Measurements from ENCODE around the gene AKIP1. TPM values are rescaled to one million over a fixed set of nuclear protein-coding genes. Genes with fewer than 3 reads are reported as not detected.

The AKIP1 gene
- total RNA-seq, 1 donor from 2014 or later = 53.7 TPM

- Histone ChIP-seq H3K9ac (peak overlapping the region; percentile 60), H3K27ac (peak overlapping the region; percentile 77), H3K4me2 (peak overlapping the region; percentile 83), H3K79me2 (ENCODE audit: low read depth) (peaks cover 38% of the 10 kb centered on the region), H3F3A (ENCODE audit: low read depth) (peaks cover 25% of the 10 kb centered on the region), H3K36me3 (no peaks in the 10 kb centered on the region), H4K20me1 (ENCODE audit: low read depth) (no peaks in the 10 kb centered on the region), H3K27me3 (no peaks in the 10 kb centered on the region), H2AFZ (replicated peaks) (peak overlapping the region; percentile 81), H3K4me3 (peak overlapping the region; percentile 91), H3K4me1 (peaks cover 34% of the 10 kb centered on the region), H3K9me3 (ENCODE audit: low read depth) (no peaks in the 10 kb centered on the region)
- Mint-ChIP-seq H3K9me3 (no peaks in the 10 kb centered on the region), H3K36me3 (peaks cover 2% of the 10 kb centered on the region), H3K4me1 (peaks cover 35% of the 10 kb centered on the region), H3K27me3 (ENCODE audit: insufficient read depth, low read depth) (no peaks in the 10 kb centered on the region), H3K4me3 (peak overlapping the region; percentile 92), H3K27ac (peak overlapping the region; percentile 74)
- TF ChIP-seq EZH2phosphoT487 (IDR thresholded peaks at IDR 0.05) (no peak), CTCF (IDR thresholded peaks at IDR 0.05) (no peak), EZH2 (IDR thresholded peaks at IDR 0.05) (peak; percentile 40)
- peak; percentile 87 for DNase-seq (ENCODE audit: low spot score)
These were observed 39.7 kb upstream of the AKIP1 start for GRCh38 chr11:8871171-8871775.

GRCh38 chr11:8871962-8872361, 39.0 kb upstream of the AKIP1 start:
- no peak for DNase-seq (ENCODE audit: low spot score)
- no peaks in the 10 kb centered on the region for H3K36me3 ChIP-seq
- peaks cover 2% of the 10 kb centered on the region for H3K36me3 Mint-ChIP-seq
- no peaks in the 10 kb centered on the region for H3K27me3 Mint-ChIP-seq (ENCODE audit: insufficient read depth, low read depth)
- H3K4me3 ChIP-seq = no peak overlapping the region
- H4K20me1 ChIP-seq (ENCODE audit: low read depth) = no peaks in the 10 kb centered on the region
- H3K9me3 Mint-ChIP-seq = no peaks in the 10 kb centered on the region
- H3K4me2 ChIP-seq = peak overlapping the region; percentile 83
- H3K27ac Mint-ChIP-seq = peak overlapping the region; percentile 74
- H3K27ac ChIP-seq = no peak overlapping the region
- H3F3A ChIP-seq (ENCODE audit: low read depth) = peaks cover 25% of the 10 kb centered on the region
- H3K9ac ChIP-seq = no peak overlapping the region
- peaks cover 32% of the 10 kb centered on the region for H3K4me1 Mint-ChIP-seq
- H3K4me1 ChIP-seq = peaks cover 31% of the 10 kb centered on the region
- H3K4me3 Mint-ChIP-seq = peak overlapping the region; percentile 92
- no peaks in the 10 kb centered on the region for H3K9me3 ChIP-seq (ENCODE audit: low read depth)
- H3K79me2 ChIP-seq (ENCODE audit: low read depth) = peaks cover 31% of the 10 kb centered on the region
- no peaks in the 10 kb centered on the region for H3K27me3 ChIP-seq
- no peak overlapping the region for H2AFZ ChIP-seq (replicated peaks)
- TF ChIP-seq EZH2phosphoT487 (IDR thresholded peaks at IDR 0.05) = no peak
- no peak for TF ChIP-seq CTCF (IDR thresholded peaks at IDR 0.05)
- TF ChIP-seq EZH2 (IDR thresholded peaks at IDR 0.05) = no peak

GRCh38 chr11:8873741-8874405, 37.1 kb upstream of the AKIP1 start:
- DNase-seq (ENCODE audit: low spot score) = no peak
- no peaks in the 10 kb centered on the region for H3K27me3 Mint-ChIP-seq (ENCODE audit: insufficient read depth, low read depth)
- H3K36me3 Mint-ChIP-seq = peaks cover 1% of the 10 kb centered on the region
- TF ChIP-seq CTCF (IDR thresholded peaks at IDR 0.05) (no peak), EZH2 (IDR thresholded peaks at IDR 0.05) (no peak), EZH2phosphoT487 (IDR thresholded peaks at IDR 0.05) (no peak)
- H3K27ac ChIP-seq = no peak overlapping the region
- no peaks in the 10 kb centered on the region for H3K27me3 ChIP-seq
- no peak overlapping the region for H3K4me3 Mint-ChIP-seq
- peaks cover 18% of the 10 kb centered on the region for H3K4me1 ChIP-seq
- no peak overlapping the region for H3K27ac Mint-ChIP-seq
- no peak overlapping the region for H2AFZ ChIP-seq (replicated peaks)
- no peak overlapping the region for H3K4me2 ChIP-seq
- peaks cover 4% of the 10 kb centered on the region for H3K9me3 Mint-ChIP-seq
- no peaks in the 10 kb centered on the region for H4K20me1 ChIP-seq (ENCODE audit: low read depth)
- H3K9me3 ChIP-seq (ENCODE audit: low read depth) = no peaks in the 10 kb centered on the region
- no peaks in the 10 kb centered on the region for H3K36me3 ChIP-seq
- peaks cover 19% of the 10 kb centered on the region for H3K4me1 Mint-ChIP-seq
- peaks cover 25% of the 10 kb centered on the region for H3F3A ChIP-seq (ENCODE audit: low read depth)
- H3K9ac ChIP-seq = no peak overlapping the region
- peaks cover 15% of the 10 kb centered on the region for H3K79me2 ChIP-seq (ENCODE audit: low read depth)
- H3K4me3 ChIP-seq = no peak overlapping the region
